SK-N-MC (cell line): ENCODE data around the gene NEGR1.

Experiments
- DNase-seq: peaks from one replicate; pipeline ENCODE4 v3.0.0-alpha.2; 2011; ENCODE audit warnings: low read depth, low spot score
- H3K27ac ChIP-seq: fragments of 200-600 bp; sonication (generic); 2 replicates; pipeline ENCODE4 v1.5.1; 2016; ENCODE audit warnings: mixed run types
- H3K36me3 ChIP-seq: fragments of 200-600 bp; sonication (generic); 2 replicates; pipeline ENCODE4 v1.6.1; 2017; ENCODE audit warnings: antibody characterized with exemption, low read length, mixed read lengths; ENCODE audit not compliant: insufficient read depth
- H3K4me3 ChIP-seq: fragments of 200-600 bp; sonication (generic); 2 replicates; pipeline ENCODE4 v1.5.1; 2016
- H3K9ac ChIP-seq: fragments of 200-600 bp; sonication (generic); 2 replicates; pipeline ENCODE4 v1.8.0; 2017; ENCODE audit warnings: mixed run types, mixed read lengths; ENCODE audit not compliant: insufficient read length
- H3K9me3 ChIP-seq: fragments of 200-600 bp; sonication (generic); 2 replicates; pipeline ENCODE4 v1.6.1; 2017; ENCODE audit warnings: low read depth, mild to moderate bottlenecking, antibody characterized with exemption, low read length, moderate library complexity, mixed read lengths
- EZH2 ChIP-seq: fragments of 200-600 bp; sonication (generic); IDR thresholded peaks from one replicate; pipeline ENCODE4 v1.6.1; 2017; ENCODE audit warnings: antibody characterized with exemption
- FOXP2 ChIP-seq: optimal IDR thresholded peaks from 2 replicates; pipeline ENCODE3; 2011; ENCODE audit warnings: mild to moderate bottlenecking, moderate library complexity; ENCODE audit not compliant: insufficient read depth; ENCODE audit errors: extremely low read length, control extremely low read depth
- POLR2AphosphoS5 ChIP-seq: IDR thresholded peaks from 2 replicates; pipeline ENCODE4 v1.6.1; 2012; ENCODE audit warnings: mild to moderate bottlenecking, low read depth, low read length, borderline replicate concordance

NEGR1 gene

DNA sequence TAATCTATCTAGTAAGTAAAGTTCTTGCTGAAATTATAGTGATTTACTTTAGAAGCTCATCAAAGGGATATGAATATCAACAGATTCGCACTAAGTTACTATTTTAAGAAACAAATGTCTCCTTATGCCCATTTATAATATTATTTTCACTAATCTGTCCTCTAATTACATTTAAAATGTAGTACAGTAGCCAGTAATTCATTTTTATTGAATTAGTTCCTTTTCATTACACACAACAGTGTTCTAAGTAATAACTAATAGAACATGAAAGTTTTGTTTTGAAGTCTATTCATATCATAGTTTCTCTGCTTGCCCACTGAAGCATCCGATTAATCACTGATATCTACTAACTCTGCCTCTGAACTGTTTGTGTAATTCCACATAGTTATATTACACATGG is 225.8 kb downstream of the NEGR1 start:
- H3K27ac ChIP-seq = no peak overlapping the region
- no peaks in the 10 kb centered on the region for H3K9me3 ChIP-seq
- no peaks in the 10 kb centered on the region for H3K36me3 ChIP-seq
- no peak overlapping the region for H3K4me3 ChIP-seq
- DNase-seq = no peak
- no peak overlapping the region for H3K9ac ChIP-seq
- no peak for TF ChIP-seq EZH2
- TF ChIP-seq FOXP2 = no peak
- TF ChIP-seq POLR2AphosphoS5 = no peak

- Histone ChIP-seq H3K9me3 (no peaks in the 10 kb centered on the region), H3K4me3 (no peak overlapping the region), H3K9ac (no peak overlapping the region), H3K36me3 (no peaks in the 10 kb centered on the region), H3K27ac (no peak overlapping the region)
- DNase-seq = no peak
- TF ChIP-seq POLR2AphosphoS5 (no peak), EZH2 (no peak), FOXP2 (no peak)
Measured at GRCh38 chr1:72051538-72051937, 230.8 kb downstream of the NEGR1 start.

GRCh38 chr1:72050551-72050950 is 231.8 kb downstream of the NEGR1 start:
- DNase-seq = no peak
- Histone ChIP-seq H3K9ac (no peak overlapping the region), H3K36me3 (no peaks in the 10 kb centered on the region), H3K27ac (no peak overlapping the region), H3K4me3 (no peak overlapping the region), H3K9me3 (no peaks in the 10 kb centered on the region)
- no peak for TF ChIP-seq EZH2
- no peak for TF ChIP-seq FOXP2
- TF ChIP-seq POLR2AphosphoS5 = no peak

GRCh38 chr1:72037745-72038343 is 244.5 kb downstream of the NEGR1 start:
- no peak overlapping the region for H3K9ac ChIP-seq
- no peaks in the 10 kb centered on the region for H3K9me3 ChIP-seq
- peak; percentile 12 for DNase-seq
- TF ChIP-seq FOXP2 (no peak), POLR2AphosphoS5 (no peak), EZH2 (no peak)
- no peak overlapping the region for H3K4me3 ChIP-seq
- H3K27ac ChIP-seq = no peak overlapping the region
- H3K36me3 ChIP-seq = no peaks in the 10 kb centered on the region

DNA sequence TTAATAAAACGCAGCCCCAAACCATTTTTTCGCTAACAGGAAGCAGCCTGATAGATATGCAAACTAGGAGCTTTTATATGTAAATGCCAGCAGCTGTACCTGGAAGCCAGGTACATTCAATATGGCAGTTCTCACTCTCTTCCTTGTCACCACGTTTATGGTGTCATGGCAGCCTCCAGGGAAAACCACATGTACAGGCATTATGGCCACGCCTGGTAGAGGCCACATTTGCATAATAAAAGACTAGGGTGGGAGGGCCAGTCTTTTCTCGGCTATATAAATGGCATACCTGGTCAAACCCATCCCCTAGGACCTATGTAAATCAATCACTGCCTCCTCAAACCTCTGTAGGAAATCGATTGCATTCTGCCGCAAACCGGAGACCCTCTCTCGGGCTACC is 247.5 kb downstream of the NEGR1 start:
- H3K36me3 ChIP-seq = no peaks in the 10 kb centered on the region
- no peak for TF ChIP-seq EZH2
- TF ChIP-seq FOXP2 = no peak
- TF ChIP-seq POLR2AphosphoS5 = no peak
- H3K4me3 ChIP-seq = no peak overlapping the region
- H3K27ac ChIP-seq = no peak overlapping the region
- no peak for DNase-seq
- no peaks in the 10 kb centered on the region for H3K9me3 ChIP-seq
- no peak overlapping the region for H3K9ac ChIP-seq

- no peak for DNase-seq
- H3K4me3 ChIP-seq = no peak overlapping the region
Measured at GRCh38 chr1:72023063-72023930, 259.0 kb downstream of the NEGR1 start.

GRCh38 chr1:72018562-72018961 is 263.8 kb downstream of the NEGR1 start:
- Histone ChIP-seq H3K9ac (no peak overlapping the region), H3K36me3 (no peaks in the 10 kb centered on the region), H3K4me3 (no peak overlapping the region), H3K9me3 (no peaks in the 10 kb centered on the region), H3K27ac (no peak overlapping the region)
- DNase-seq = no peak
- no peak for TF ChIP-seq EZH2
- no peak for TF ChIP-seq POLR2AphosphoS5
- TF ChIP-seq FOXP2 = no peak

More at GRCh38 chr1:72023063-72023930, 259.0 kb downstream of the NEGR1 start:
- Histone ChIP-seq H3K9ac (no peak overlapping the region), H3K9me3 (no peaks in the 10 kb centered on the region), H3K27ac (no peak overlapping the region), H3K36me3 (no peaks in the 10 kb centered on the region)
- TF ChIP-seq FOXP2 (no peak), POLR2AphosphoS5 (no peak)

DNA sequence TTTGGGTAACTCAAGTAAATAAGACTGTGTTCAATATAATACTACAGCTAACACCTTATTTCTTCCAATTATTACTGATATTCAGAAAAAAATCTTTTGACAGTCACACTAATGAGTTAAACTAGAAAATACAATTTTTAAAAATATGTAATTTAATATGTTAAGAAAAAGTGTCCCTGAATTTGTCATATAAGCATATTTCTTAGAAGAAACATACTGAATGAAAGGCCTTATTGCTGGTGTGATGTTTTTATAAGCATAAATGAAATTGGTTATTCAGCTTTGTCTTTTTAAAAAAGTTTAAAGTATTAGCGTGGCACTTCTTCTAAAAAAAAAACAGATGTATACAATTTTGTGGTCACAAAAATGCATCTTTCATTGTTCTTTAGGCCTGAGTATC is 267.3 kb downstream of the NEGR1 start:
- TF ChIP-seq POLR2AphosphoS5 = no peak
- no peak for TF ChIP-seq EZH2
- no peak for TF ChIP-seq FOXP2
- no peak for DNase-seq
- Histone ChIP-seq H3K9me3 (no peaks in the 10 kb centered on the region), H3K9ac (no peak overlapping the region), H3K27ac (no peak overlapping the region), H3K36me3 (no peaks in the 10 kb centered on the region), H3K4me3 (no peak overlapping the region)
